G401.6 (cell line): Measurements from ENCODE around the gene YOD1.

Source experiments
- FAIRE-seq: peaks from 2 replicates; lab custom pipeline; 2012; peaks lifted over from hg19 to GRCh38; lab: Jason Lieb, UNC

The YOD1 gene

DNA sequence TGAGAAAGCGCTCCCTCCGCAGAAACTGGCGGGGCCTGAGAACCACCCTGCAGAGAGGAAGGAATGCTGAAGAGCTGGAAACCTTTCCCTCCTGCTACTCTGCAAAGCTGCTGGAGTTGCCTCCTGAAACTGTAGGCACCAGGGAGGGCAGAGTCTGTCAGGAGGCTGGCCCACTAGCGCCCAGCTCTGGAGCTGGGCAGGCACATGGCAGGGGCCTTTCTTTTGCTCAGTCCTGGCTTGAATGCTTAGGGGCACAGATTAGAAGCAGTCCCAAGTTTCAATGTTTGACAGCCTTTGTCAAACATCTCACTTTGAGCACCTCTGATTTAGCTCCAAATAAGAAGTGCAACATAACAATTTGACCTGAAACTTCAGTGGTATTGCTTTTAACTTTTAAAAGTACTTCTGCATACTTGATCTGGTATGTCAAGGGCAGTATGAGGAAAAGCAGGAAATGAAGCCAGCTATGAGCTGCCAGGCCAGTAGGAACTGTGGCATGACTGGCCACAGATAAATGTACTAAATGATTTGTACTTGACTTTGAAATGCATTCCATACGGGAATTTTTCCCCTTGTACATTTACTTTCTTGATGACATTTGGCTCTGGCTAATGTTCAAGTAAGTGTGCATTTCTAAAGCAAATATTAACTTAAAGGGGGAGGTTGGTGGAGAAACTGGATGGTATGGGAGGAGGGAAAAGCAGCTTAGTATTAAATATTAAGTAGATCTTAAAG is 25.7 kb downstream of the YOD1 start:
- no peak for FAIRE-seq

GRCh38 chr1:207024202-207025145 is 26.5 kb downstream of the YOD1 start:
- FAIRE-seq = no peak

DNA sequence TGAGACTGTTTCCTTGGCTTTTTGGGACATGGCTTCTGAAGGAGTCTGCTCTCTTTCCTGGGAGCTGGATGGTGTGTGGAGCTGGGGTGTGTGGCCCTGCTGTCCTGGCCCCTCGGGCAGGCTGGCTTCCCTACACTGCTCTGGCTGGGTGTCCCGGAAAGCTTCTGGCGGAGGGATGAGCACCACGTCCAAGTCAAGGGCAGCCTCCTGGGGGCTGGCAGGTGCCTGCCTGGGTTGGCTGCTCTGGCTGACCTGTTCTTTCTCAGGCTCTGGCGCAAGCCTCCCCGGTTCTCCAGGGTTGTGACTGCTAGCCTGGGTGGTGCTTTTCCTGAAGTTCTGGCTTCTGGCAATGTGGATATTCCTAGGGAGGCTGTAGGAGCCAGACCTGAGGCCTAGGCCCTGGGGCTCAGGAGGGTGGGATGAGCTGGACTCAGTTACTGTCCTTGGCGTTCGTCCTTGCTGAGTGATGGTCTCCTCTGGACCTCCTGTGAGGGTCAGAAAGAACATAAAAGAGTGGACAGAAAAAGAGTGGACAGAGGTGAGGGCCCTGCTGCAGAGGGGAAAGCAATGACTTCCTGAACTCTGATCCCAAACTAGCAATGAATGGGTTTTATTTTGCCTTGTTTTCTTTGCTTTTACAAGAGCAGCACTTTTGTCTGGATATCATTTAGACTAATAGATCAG is 27.9 kb downstream of the YOD1 start:
- no peak for FAIRE-seq

- no peak for FAIRE-seq
Measured at GRCh38 chr1:207021876-207022596, 29.0 kb downstream of the YOD1 start.

DNA sequence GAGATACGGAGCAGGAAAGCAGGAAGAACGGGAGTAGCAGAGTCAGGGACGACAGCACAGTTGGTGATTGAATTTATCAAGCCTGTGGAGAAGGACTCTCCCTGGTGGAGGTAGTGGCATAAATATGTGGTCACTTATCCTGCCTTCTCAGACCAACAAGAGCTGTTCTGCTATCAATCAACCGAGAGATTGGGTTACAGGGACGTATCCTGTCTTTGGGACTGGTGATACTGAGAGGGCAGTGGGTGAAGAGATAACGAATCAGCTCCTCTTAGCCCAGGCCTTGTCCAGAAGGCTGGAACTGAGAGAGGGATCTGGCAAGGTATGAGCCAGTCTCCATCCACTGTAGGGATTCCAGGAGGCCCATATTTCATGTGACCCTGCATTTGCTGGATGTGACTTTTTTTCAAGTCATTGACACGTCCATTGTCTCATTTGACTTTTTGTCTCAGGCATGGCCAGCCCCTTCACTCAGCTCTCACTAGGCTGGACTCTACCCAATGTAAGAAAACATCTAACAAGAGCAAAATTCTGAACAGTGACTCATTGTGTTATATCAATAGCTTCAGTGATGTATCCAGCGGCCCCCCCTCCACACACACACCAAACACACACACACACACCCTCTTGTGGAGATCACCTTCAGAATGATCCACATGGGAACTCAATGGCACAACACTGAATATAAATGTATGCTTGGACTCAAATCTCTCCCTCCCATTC is 29.7 kb downstream of the YOD1 start:
- no peak for FAIRE-seq

GRCh38 chr1:207020709-207021107 is 30.3 kb downstream of the YOD1 start:
- FAIRE-seq = no peak

- no peak for FAIRE-seq
Measured at GRCh38 chr1:207020065-207020708, 30.8 kb downstream of the YOD1 start.

DNA sequence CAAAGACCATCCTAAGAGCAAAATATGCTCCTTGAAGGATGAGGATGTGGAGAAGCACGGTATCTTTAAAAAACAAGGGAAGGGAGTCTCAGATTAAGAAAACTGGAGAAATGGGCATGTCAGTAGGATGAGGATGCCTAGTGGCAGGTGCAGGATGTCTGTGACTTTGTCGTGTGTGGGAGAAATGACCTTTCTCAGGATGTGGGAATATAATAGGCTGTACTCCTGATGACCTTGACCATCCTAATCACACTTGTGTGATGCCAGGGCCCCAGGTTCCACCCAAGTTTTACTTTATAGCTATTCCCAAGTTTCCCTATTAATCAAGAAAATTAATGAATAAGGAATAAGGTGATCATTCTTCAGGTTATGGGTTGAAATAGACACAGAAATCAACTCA is 31.3 kb downstream of the YOD1 start:
- FAIRE-seq = no peak

GRCh38 chr1:207019161-207019560 is 31.8 kb downstream of the YOD1 start:
- no peak for FAIRE-seq

DNA sequence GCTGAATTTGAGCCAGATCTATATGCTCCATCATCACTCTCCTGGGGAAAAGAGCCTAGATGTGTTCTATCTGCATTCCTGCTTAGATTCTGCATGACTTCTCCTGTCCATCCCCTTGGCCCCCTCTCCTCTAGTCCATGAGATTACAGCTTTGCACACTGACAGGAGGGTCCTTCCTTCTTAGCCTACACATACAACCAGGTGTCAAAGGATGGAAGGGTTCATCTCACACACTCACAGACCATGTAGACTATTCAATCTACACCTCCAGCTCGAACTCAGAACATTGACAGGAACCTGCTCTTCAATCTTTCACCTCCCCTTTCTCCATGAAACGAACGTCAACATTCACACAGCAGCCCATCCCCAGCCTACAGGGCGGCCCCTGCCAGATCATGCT is 32.3 kb downstream of the YOD1 start:
- no peak for FAIRE-seq

DNA sequence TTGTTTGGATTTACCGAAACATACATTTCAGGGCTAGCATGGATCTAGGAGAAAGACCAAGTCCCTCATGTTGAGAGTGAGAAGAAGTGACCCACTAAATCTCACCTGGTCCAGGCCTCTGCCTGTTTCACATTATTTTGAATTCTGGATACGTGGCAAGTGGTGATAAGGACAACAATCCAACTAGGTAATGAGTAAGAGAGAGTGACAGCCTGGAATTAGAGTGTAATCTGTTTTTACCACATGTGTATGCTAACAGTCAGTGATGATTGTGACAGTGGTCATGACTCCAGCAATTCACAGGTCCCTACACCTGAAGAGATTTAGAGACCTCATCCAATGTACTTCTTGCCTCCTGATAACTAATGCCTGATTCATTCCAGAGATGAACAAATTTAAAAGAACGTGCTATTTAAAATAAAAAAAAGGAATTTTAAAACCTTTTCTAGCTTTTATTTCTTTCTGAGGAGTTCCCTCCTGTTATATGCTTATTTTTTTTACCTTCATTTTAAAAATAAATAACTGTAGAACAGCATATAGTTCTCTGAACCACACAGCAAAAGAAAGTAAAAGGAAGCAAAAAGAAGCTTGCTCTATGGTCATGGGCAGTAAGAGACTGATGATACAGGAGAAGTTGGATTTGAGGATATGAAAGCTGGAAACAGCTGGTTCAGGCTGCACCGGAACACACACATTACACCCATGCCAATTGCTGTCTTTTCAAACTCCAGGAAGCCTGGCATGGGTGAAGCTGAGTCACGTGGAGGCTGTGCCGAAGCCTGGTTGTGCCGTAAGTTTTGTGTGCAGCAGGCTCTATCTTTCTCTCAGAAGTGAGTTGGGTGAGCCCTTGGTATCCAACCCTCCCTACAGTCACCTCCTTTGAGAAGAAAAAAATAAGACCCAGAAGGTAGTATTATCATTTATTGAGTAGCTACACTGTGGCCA is 33.1 kb downstream of the YOD1 start:
- no peak for FAIRE-seq

DNA sequence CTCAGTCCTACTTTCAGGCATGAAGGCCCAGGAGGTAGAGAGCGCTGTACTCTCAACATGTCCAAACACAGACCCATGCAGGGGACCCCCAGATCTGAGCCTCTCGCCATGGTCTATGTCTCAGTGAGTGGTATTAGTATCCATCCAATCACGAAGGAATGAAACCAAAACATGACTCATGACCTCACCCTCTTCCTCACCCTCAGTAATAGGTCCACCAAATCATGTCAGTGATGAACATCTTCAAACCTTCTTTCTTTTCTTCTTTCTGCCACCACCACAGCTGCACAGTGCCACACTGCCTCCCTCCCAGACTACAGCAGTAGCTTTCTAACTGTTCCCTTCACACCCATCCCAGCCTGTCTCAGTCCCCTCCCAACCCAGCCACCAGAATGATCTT is 35.2 kb downstream of the YOD1 start:
- no peak for FAIRE-seq

DNA sequence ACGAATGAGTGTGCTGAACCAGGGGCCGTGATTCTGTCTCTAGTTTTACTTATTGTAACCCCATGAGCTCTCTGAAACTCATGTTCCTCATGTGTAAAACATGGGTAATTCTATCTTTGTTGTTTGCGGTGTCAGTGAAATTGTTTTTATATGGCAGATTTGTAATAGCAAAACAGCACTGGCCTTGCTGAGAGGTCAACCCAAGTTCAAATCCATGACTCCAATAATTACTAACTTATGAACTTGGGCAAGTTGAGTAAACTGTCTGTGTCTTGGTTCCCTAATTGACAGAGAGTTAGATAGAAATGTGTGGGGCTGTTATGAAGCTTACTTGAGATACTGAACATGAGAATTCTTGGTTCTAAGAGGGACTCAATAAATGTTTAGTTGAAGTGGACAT is 36.3 kb downstream of the YOD1 start:
- no peak for FAIRE-seq

- no peak for FAIRE-seq
Measured at GRCh38 chr1:207013321-207014085, 37.5 kb downstream of the YOD1 start.

GRCh38 chr1:207010726-207011125 is 40.3 kb downstream of the YOD1 start:
- FAIRE-seq = no peak

GRCh38 chr1:207009945-207010344 is 41.1 kb downstream of the YOD1 start:
- FAIRE-seq = no peak

DNA sequence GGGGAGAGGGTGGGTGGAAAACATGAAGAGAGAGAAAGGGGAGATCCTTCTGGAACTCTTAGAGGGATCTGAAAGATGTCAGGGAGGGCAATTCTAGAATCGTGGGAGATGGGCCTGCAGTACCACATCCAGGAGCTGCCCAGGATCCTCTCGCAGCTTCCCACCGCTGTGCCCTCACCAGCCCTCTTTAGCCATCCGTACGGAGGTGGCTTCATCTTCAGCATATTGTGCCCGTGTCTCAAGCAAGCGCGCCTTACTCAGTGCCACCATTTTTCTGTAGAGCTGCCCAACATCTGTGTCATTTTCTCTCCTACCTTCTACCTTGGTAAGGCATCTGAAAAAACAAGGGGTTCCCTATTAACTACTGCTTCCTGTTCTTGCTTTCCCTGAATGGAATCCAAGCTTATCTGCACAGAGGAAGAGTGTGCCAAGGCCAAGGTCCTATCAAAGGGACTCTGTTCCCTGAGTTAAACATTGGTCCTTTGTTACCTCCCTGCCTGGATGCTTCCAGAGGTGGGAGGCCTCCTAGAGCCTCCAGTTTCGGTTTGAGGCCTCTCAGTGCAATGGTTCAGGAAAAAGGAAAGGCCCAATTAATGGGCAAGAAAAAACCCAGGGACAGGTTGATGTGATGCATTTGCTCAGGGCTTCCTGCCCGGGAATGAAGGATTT is 41.7 kb downstream of the YOD1 start:
- FAIRE-seq = no peak

GRCh38 chr1:207007352-207008033 is 43.5 kb downstream of the YOD1 start:
- no peak for FAIRE-seq
